Measurements from ENCODE around the gene RBM47. TPM values are rescaled to one million over a fixed set of nuclear protein-coding genes. Genes with fewer than 3 reads are reported as not detected.

The RBM47 gene
- total and polyA plus RNA-seq, 10 of the 15 experiments (the other 5 are each of a cell fraction or from before 2014, with no cell fraction given), result 7.9 to 45.0 (median 28.7) TPM

- no peak for TF ChIP-seq ZBTB40 (IDR thresholded peaks at IDR 0.05; ENCODE audit: borderline replicate concordance)
- no peak for TF ChIP-seq SMAD1 (IDR thresholded peaks at IDR 0.05; ENCODE audit: low read depth, partially characterized antibody)
- TF ChIP-seq TBL1XR1 (IDR thresholded peaks at IDR 0.05; ENCODE audit: low read depth, low read length), result no peak
- TF ChIP-seq ZNF274 (IDR thresholded peaks at IDR 0.05; ENCODE audit: insufficient read depth, insufficient read length), result no peak
- TF ChIP-seq PRDM15 (CRISPR knock-in tag; IDR thresholded peaks at IDR 0.05), result no peak
- TF ChIP-seq HDAC6 (IDR thresholded peaks at IDR 0.05; ENCODE audit: unreplicated experiment), result no peak
- no peak for TF ChIP-seq IRF4 (IDR thresholded peaks at IDR 0.05; ENCODE audit: low read depth, low read length)
- TF ChIP-seq CEBPZ (IDR thresholded peaks at IDR 0.05; ENCODE audit: low read depth, low read length), result no peak
- TF ChIP-seq RELA (IDR thresholded peaks at IDR 0.05; ENCODE audit: borderline replicate concordance, partially characterized antibody), result no peak
- no peak for TF ChIP-seq RAD21 (IDR thresholded peaks at IDR 0.05; ENCODE audit: insufficient read depth, low read depth, low read length)
- no peak for TF ChIP-seq SREBF1 (IDR thresholded peaks at IDR 0.05; ENCODE audit: low read length)
- TF ChIP-seq ZNF207 (IDR thresholded peaks at IDR 0.05; ENCODE audit: borderline replicate concordance), result no peak
These were observed 33.1 kb downstream of the RBM47 start (continued) for GRCh38 chr4:40596522-40596921.

All from GM12878 (cell line).